HK-2 (cell line): ENCODE measurements around the gene ZSWIM8.
"Not testable (repeated sequence)": the region's sequence is repeated elsewhere in the genome, so short reads cannot be mapped to it uniquely, and the experiment has no call there.

Experiments
- DNase-seq: peaks from one replicate; pipeline ENCODE4 v3.0.0-alpha.2; 2018; ENCODE audit not compliant: unreplicated experiment

The ZSWIM8 gene

GRCh38 chr10:73772281-73773151, 12.9 kb upstream of the ZSWIM8 start:
- peak; percentile 93 for DNase-seq

GRCh38 chr10:73773152-73773879, 12.1 kb upstream of the ZSWIM8 start:
- DNase-seq: no peak

GRCh38 chr10:73774637-73775036, 10.8 kb upstream of the ZSWIM8 start:
- no peak for DNase-seq

- DNase-seq: no peak
Observed at GRCh38 chr10:73779018-73779417, 6.4 kb upstream of the ZSWIM8 start.

- DNase-seq: no peak
Observed at GRCh38 chr10:73779539-73780197, 5.7 kb upstream of the ZSWIM8 start.

GRCh38 chr10:73780301-73780700, 5.1 kb upstream of the ZSWIM8 start:
- DNase-seq: no peak

- no peak for DNase-seq
Observed at GRCh38 chr10:73780966-73781365, 4.4 kb upstream of the ZSWIM8 start.

GRCh38 chr10:73781548-73781878, 3.9 kb upstream of the ZSWIM8 start:
- DNase-seq: no peak

GRCh38 chr10:73781879-73782748, 3.3 kb upstream of the ZSWIM8 start, which contains the start of gene CHCHD1:
TSS of gene CHCHD1 (plus strand) at chr10:73782048. CDS start at chr10:73782076, 28 bp downstream.
- peak; percentile 93 for DNase-seq

- DNase-seq: no peak
Observed at GRCh38 chr10:73782749-73783085, 2.7 kb upstream of the ZSWIM8 start.

GRCh38 chr10:73785721-73786511, 510 bp downstream of the ZSWIM8 start:
- peak; percentile 73 for DNase-seq

GRCh38 chr10:73786512-73786885, 1.1 kb downstream of the ZSWIM8 start:
- DNase-seq: no peak

GRCh38 chr10:73787031-73787800, 1.8 kb downstream of the ZSWIM8 start:
- DNase-seq: not testable (repeated sequence)

GRCh38 chr10:73788864-73789658, 3.7 kb downstream of the ZSWIM8 start:
- DNase-seq: no peak

- DNase-seq: no peak
Observed at GRCh38 chr10:73789659-73790055, 4.3 kb downstream of the ZSWIM8 start.

- DNase-seq: no peak
Observed at GRCh38 chr10:73790886-73791625, 5.7 kb downstream of the ZSWIM8 start.

GRCh38 chr10:73791871-73792400, 6.5 kb downstream of the ZSWIM8 start:
- DNase-seq: no peak

GRCh38 chr10:73793456-73793855, 8.1 kb downstream of the ZSWIM8 start:
- DNase-seq: no peak
